Measurements from ENCODE around the gene LRCH1. TPM values are rescaled to one million over a fixed set of nuclear protein-coding genes. Genes with fewer than 3 reads are reported as not detected.

The LRCH1 gene
- total and polyA plus RNA-seq, 4 donors = 2.6 to 6.6 (median 3.4) TPM

DNA sequence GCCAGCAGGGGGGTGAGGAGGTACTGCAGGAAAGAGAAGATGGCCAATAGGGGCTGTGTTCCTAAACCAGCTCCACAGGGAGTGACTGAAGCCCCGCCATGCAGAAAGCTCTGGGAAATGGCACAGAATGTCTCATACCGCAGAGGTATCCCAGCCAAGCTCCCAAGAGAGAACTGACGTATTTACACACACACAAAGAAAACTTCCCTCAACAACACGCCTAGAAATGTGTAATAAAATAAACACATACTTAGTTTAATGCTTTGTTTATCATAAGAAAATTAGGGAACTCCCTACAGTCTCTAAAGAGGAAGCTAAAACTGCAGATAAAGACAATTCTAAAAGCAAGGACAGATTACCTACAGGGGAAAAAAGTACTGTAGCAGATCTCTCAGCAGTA, 204.0 kb downstream of the LRCH1 start:
- 61% methylated on average over 4 of the region's 4 CpGs for WGBS
- Histone ChIP-seq H3K9ac (ENCODE audit: low read depth in 1 of 2, low read length in 2 of 2) (no peak overlapping the region), H3K4me3 (ENCODE audit: low read depth in 1 of 3, low read length in 3 of 3) (no peak overlapping the region), H3K36me3 (ENCODE audit: control insufficient read depth in 4 of 4, insufficient read depth in 3 of 4, low read depth in 1 of 4, low read length in 3 of 4) (no peaks in the 10 kb centered on the region), H3K27me3 (ENCODE audit: control insufficient read depth in 4 of 4, insufficient read depth in 4 of 4, low read length in 3 of 4) (no peaks in the 10 kb centered on the region), H3K4me1 (ENCODE audit: control insufficient read depth in 4 of 4, insufficient read depth in 4 of 4, low read length in 3 of 4) (peaks cover 1 to 30% (median 20%) of the 10 kb centered on the region in 4 donors), H3K27ac (ENCODE audit: low read depth in 1 of 2, low read length in 2 of 2) (no peak overlapping the region), H3K9me3 (ENCODE audit: control insufficient read depth in 4 of 4, low read length in 3 of 4) (no peaks in the 10 kb centered on the region)
- no peak for DNase-seq (ENCODE audit: low spot score)
- TF ChIP-seq RAD21 (IDR thresholded peaks at IDR 0.05) (no peak), NR2F2 (IDR thresholded peaks at IDR 0.05) (no peak), JUND (IDR thresholded peaks at IDR 0.05) (no peak), HNF4A (conservative IDR thresholded peaks at IDR 0.05) (no peak), GABPA (IDR thresholded peaks at IDR 0.05 in 1 of 2, conservative IDR thresholded peaks at IDR 0.05 in 1 of 2) (no peak), TAF1 (conservative IDR thresholded peaks at IDR 0.05) (no peak), HNF4G (IDR thresholded peaks at IDR 0.05) (no peak), RXRA (IDR thresholded peaks at IDR 0.05) (no peak), SP1 (IDR thresholded peaks at IDR 0.05) (no peak), FOXA2 (IDR thresholded peaks at IDR 0.05) (no peak), FOXA1 (IDR thresholded peaks at IDR 0.05) (no peak), YY1 (IDR thresholded peaks at IDR 0.05) (no peak), EGR1 (IDR thresholded peaks at IDR 0.05; ENCODE audit: low read depth in 2 of 2) (no peak)
- TF ChIP-seq, protein P1, sequence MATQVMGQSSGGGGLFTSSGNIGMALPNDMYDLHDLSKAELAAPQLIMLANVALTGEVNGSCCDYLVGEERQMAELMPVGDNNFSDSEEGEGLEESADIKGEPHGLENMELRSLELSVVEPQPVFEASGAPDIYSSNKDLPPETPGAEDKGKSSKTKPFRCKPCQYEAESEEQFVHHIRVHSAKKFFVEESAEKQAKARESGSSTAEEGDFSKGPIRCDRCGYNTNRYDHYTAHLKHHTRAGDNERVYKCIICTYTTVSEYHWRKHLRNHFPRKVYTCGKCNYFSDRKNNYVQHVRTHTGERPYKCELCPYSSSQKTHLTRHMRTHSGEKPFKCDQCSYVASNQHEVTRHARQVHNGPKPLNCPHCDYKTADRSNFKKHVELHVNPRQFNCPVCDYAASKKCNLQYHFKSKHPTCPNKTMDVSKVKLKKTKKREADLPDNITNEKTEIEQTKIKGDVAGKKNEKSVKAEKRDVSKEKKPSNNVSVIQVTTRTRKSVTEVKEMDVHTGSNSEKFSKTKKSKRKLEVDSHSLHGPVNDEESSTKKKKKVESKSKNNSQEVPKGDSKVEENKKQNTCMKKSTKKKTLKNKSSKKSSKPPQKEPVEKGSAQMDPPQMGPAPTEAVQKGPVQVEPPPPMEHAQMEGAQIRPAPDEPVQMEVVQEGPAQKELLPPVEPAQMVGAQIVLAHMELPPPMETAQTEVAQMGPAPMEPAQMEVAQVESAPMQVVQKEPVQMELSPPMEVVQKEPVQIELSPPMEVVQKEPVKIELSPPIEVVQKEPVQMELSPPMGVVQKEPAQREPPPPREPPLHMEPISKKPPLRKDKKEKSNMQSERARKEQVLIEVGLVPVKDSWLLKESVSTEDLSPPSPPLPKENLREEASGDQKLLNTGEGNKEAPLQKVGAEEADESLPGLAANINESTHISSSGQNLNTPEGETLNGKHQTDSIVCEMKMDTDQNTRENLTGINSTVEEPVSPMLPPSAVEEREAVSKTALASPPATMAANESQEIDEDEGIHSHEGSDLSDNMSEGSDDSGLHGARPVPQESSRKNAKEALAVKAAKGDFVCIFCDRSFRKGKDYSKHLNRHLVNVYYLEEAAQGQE (IDR thresholded peaks at IDR 0.05) = no peak
- TF ChIP-seq, protein P2, sequence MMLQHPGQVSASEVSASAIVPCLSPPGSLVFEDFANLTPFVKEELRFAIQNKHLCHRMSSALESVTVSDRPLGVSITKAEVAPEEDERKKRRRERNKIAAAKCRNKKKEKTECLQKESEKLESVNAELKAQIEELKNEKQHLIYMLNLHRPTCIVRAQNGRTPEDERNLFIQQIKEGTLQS (IDR thresholded peaks at IDR 0.05) = no peak
- TF ChIP-seq, protein P3, sequence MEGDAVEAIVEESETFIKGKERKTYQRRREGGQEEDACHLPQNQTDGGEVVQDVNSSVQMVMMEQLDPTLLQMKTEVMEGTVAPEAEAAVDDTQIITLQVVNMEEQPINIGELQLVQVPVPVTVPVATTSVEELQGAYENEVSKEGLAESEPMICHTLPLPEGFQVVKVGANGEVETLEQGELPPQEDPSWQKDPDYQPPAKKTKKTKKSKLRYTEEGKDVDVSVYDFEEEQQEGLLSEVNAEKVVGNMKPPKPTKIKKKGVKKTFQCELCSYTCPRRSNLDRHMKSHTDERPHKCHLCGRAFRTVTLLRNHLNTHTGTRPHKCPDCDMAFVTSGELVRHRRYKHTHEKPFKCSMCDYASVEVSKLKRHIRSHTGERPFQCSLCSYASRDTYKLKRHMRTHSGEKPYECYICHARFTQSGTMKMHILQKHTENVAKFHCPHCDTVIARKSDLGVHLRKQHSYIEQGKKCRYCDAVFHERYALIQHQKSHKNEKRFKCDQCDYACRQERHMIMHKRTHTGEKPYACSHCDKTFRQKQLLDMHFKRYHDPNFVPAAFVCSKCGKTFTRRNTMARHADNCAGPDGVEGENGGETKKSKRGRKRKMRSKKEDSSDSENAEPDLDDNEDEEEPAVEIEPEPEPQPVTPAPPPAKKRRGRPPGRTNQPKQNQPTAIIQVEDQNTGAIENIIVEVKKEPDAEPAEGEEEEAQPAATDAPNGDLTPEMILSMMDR (IDR thresholded peaks at IDR 0.05; ENCODE audit: low read depth, low read length, missing input control) = no peak
- TF ChIP-seq, protein P4, sequence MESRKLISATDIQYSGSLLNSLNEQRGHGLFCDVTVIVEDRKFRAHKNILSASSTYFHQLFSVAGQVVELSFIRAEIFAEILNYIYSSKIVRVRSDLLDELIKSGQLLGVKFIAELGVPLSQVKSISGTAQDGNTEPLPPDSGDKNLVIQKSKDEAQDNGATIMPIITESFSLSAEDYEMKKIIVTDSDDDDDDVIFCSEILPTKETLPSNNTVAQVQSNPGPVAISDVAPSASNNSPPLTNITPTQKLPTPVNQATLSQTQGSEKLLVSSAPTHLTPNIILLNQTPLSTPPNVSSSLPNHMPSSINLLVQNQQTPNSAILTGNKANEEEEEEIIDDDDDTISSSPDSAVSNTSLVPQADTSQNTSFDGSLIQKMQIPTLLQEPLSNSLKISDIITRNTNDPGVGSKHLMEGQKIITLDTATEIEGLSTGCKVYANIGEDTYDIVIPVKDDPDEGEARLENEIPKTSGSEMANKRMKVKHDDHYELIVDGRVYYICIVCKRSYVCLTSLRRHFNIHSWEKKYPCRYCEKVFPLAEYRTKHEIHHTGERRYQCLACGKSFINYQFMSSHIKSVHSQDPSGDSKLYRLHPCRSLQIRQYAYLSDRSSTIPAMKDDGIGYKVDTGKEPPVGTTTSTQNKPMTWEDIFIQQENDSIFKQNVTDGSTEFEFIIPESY (IDR thresholded peaks at IDR 0.05) = no peak
- TF ChIP-seq, protein P5, sequence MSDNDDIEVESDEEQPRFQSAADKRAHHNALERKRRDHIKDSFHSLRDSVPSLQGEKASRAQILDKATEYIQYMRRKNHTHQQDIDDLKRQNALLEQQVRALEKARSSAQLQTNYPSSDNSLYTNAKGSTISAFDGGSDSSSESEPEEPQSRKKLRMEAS (IDR thresholded peaks at IDR 0.05) = no peak
